Upper lobe of left lung (tissue), 6 donors: Measurements from ENCODE around the gene CDH10. TPM values are rescaled to one million over a fixed set of nuclear protein-coding genes. Genes with fewer than 3 reads are reported as not detected.

Source experiments
- small RNA-seq, 4 donors: library from RNA; depleted of rRNA; stranded (forward); fragments of <200 nt; gene quantifications; one replicate each; pipeline ENCODE3, GENCODE V24; 2016
- total RNA-seq, 6 donors: library from RNA; depleted of rRNA in 4 of 6; stranded (reverse); fragments of >200 nt in 4 of 6; gene quantifications; one replicate each; pipeline versions ENCODE4 v1.1.0 to v1.2.1, GENCODE V29; 2016 to 2021
- donor health status: DM: no; HTN: no; CAD: no; lungs with moderate emphysema.
- donor health status: DM: no; HTN: yes; CAD: no; lungs with severe emphysema.

CDH10 gene
- total RNA-seq, 6 donors from 2014 or later = 0.26 to 0.78 (median 0.52) TPM; not detected in 2

Small RNAs within 50 kb of the gene (small RNA-seq; reads per million reads assigned to genes)
- gene AC091885.1 (0 reads per million in 4 donors), gene RF00017 (0 reads per million in 4 donors)
